GM04504 (cell line): ENCODE results near the gene PDZRN3.

ENCODE experiments used
- DNase-seq: peaks from one replicate; pipeline ENCODE4 v3.0.0-alpha.2; 2012; ENCODE audit warnings: low read depth

The PDZRN3 gene

DNA sequence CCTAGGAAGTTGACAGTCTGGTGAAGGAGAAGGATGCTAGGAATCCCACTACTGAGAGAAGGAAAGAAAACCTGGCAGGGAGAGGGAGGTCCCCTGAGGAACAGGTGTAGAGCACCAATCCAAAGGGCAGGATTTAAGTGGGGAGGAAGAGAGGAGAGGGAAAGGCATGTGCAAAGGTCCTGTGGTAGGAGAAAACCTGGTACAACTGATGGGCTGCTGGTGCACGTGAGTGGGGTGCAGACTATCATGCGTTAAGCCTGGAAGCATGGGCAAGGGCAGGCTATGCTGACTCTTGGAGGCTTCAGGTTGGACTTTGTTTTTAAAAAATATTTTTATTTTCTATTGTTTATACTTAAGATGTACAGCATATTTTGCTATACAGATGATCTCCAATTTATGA, 209.6 kb downstream of the PDZRN3 start:
- no peak for DNase-seq

DNA sequence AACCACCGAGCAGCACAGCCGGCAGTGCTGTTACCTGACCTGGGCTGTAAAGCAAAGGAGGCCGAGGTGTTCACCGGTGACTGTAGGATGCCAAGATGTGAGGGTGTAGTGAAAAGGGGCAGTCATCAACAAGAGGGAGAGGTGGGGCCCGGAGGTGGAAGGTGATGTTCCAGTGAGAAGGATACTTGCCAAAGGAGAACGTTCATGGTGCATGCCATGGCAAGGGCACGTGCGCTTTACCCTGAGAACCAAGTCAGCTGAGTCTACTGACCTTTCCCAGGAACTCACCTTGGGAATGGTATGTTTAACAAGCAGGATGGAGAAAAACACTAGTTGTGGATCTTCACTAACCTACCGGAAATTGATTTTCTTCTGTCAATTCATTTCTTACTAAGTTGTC, 211.1 kb downstream of the PDZRN3 start:
- DNase-seq = no peak

DNA sequence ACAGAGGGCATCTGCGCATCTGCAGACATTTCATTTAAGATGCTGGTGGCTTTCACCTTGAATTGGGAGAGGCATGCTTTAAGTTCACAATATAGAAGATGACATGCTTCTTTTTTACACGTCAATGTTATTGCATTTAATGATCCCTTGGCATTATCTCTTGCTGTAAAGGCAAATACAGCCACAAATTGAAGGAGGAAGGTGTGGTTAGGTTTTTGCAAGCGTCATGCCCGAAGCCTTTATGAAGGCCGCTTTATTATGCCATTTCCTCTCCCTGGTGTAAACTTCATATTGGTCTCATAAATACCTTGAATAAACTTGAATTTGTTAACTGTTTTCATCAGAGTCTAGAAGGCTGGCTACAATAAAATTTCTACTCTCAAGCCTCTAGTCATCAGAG, 212.7 kb downstream of the PDZRN3 start:
- no peak for DNase-seq

DNA sequence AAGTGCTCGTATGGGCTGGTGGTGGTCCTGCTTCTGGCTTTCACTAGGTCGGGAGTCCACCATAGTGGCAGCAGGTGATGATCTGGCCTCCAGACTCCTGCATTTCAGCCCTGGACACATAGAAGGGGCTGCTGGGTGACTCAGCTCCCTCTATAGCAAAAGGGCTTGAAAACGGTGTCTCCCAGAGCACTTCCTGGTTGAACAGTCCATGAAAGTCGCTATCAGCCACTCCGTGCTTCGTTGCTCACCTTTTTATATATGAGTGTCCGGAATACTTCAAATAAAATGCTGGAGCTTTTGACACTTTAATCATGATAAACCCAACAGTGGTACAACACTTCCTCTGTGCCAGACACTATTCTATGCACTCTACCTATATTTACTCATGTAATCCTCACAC, 213.2 kb downstream of the PDZRN3 start:
- DNase-seq = no peak

DNA sequence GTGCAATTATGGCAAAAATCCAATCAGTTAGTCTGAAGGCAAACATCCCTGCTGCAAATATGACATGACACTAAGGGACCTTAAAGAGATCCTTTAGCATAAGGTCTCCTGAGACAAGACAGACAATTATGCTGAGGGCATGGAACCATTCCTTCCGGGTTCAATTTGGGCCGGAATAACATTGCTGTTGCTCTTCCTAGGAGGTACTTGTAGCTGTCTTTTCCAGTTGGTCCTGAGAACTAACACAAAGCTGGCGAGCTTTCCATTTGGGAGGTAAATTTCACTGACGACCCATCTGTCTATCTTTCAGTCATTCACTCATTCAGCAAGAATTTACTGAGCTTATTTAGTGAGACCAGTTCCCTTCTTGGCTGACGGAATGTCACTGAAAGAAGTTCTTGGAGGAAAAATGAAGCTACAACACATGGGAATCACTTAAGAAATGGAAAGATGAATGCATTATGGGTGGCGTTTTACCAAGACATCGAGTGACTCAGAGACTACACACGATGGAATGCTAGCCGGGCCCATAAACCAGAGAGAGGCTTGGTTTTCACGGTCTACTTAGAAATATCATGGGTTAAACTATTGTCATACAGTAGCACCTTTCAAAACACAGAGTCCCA, 215.5 kb downstream of the PDZRN3 start:
- peak; percentile 94 for DNase-seq

DNA sequence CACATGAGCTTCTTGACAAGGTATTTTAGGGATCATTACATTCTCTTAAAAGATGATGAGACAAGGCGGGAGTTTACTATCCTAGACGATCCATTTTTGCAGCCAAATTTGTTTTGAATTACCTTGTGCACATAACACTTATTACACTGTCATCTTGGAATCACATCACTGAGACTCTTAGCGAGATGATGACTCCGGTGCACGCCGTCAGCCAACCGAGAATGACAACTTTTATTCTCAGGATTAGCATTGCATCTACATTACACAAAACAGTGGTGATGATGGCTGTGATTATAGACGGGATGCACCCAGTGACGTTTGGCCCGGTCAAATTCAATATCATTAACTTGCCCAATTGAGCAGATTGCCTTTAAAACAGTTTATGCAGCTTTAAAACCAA, 216.1 kb downstream of the PDZRN3 start:
- no peak for DNase-seq

DNA sequence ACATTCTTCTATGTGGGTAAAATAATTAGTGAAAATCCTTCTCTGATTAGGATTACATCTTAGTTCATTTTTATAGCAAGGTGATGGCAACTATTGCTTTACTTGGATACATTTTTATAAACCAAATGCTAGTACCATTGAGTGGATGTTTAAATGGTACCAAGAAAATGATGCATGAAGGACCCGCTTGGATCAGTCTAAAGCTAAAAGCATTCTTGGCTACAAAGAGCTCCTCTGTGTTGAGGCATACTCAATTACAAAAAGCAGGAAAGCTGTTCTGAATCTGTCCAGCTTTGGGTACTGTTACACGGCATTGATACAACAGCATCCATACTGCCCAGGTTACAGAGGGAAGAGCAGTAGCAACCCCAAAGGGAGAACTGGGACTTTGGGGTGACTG, 217.2 kb downstream of the PDZRN3 start:
- DNase-seq = no peak

DNA sequence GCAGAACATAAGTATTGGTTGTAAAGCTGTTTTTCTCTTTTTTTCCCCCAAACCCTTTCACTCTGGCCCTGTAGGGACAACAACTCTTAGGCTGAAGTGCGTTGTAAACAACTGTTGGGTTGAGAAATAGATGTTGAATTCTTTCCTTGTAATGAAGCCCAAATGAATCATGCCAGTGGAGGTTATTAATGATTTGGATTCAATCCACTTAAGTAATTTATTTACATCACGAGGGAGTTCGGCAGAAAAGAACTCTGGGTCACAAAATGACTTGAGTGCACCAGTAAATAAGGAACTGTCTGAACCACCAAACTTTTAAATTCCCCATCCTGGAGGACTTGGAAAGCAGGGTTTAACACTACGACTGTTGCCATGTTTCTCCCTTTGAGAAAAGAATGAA, 218.9 kb downstream of the PDZRN3 start:
- peak; percentile 28 for DNase-seq

DNA sequence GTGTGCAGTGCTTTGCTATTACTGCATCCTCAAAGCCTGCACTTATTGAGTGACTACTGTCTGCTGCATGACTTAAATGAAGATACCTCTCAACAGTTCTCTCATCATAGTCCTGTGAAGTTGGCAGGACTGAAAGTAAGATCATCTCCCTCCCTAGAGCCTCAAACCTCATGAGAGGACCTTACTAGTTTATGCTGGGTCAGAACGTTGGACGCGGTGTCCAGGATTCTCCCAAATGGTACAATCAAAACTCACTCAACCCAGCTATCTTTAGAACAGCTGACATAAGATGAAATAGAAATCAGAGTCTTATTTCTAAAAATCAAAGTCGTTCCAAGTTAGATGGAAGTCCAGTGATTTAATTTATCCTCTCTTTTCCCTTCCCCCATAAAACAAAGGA, 219.7 kb downstream of the PDZRN3 start:
- no peak for DNase-seq

DNA sequence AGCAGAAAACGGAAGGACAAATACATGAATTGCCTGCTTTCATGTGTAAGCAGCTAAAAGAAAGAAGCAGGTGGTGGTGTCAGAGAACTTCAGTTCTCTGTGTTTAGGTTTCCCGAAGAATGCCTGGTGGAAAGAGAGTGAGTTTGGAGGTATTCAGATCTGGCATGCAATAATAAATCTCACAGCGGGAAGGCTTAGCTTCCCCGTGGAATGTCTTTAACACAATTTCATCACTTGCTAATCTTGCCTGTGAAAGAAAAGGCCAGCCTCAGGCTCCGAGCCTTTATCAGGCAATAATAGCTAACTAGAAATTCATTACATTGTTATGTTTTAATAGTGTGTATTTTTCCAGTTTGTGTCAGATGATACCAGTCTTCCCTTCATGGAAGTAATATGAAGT, 220.3 kb downstream of the PDZRN3 start:
- no peak for DNase-seq

DNA sequence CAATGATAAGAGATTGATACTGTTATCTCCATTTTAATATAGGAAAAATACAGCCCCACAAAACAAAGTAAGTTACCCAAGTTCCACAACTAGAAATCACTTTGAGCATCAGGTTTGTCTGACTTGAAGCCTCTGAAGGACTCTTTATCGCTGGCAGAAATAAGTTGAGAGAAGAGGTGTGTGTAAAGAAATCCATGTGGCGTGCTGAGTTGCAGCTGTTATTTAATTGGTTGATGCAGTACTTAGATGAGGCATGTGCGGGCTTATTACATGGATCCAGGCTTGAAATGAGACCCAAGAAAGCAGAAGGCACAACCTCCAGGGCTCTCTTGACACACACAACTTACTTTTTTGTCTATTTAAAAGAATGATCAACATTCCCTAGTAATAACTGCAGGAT, 221.3 kb downstream of the PDZRN3 start:
- no peak for DNase-seq

DNA sequence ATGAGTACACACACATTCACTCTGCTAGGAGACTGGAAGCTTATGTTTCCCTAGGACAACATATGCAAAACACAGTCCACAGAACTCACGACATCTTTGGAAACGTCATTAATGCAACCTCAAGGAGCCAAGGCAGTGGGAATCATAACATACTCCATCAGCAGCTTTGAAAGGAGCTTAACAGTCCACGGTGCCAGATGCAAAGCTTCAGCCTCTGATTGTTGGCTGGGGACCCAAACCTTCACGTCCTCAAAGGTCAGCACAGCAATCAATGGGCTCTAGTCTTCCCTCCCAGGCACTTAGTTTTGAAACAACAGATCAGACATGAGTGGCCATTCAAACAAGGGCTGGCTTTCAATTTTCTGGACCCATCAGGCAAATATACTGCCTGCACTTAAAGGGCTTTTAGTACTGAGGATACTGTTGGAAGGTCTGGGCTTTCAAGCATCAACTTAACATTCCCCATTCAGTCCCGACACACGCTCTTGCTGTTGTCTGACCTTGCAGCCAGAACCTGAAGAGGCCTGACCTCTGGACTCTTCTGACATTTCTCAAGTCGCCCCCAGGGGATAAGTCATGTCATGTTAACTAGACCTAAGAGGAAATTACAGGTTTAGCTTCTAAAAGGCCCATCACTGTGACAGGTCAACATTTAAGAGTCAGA, 223.0 kb downstream of the PDZRN3 start:
- DNase-seq = no peak

DNA sequence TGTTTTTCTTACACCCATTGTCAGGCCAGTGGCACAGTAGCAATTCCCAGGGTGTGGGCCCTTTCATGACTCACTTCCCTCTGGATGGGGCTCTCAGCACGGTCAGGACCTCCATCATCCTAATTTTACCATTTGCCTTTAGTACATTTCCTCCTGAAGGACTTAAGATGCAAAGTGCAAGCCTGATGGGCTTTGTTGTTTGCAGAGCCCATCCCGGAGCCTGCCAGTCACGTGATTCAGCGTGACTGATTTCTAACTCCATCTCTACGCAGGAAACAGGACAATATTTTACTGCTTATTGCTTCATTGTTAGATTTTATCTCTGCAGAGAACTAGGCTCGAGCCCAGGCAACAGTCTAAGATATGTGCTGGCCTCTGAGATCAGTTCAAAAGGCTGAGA, 223.7 kb downstream of the PDZRN3 start:
- peak; percentile 35 for DNase-seq

DNA sequence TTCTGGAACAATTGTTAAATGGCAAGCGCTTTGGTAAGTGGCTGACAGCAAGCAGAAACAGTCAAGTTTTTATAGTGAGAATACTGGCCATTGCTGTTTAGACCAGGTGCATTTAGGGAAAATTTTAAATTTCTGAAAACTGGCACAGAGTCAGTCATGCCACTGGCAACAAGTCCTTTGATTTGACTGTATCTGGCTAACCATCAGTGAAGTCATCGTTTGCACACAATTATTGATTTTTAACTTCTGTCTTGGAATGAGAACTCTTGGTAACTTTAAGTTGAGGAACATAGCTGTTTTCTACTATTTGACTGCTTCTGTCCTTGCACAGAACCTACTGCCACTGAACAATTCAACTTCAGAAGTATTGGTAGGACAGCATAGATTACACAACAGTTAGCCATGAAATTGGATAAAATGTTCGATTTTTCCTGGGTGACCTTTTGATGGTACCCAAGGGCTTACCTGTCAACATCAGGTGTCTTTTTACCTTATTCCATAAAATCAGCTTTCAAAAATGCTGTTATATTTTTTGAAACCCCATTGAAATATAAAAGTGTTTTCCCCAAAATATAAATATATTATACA, 225.0 kb downstream of the PDZRN3 start:
- no peak for DNase-seq

DNA sequence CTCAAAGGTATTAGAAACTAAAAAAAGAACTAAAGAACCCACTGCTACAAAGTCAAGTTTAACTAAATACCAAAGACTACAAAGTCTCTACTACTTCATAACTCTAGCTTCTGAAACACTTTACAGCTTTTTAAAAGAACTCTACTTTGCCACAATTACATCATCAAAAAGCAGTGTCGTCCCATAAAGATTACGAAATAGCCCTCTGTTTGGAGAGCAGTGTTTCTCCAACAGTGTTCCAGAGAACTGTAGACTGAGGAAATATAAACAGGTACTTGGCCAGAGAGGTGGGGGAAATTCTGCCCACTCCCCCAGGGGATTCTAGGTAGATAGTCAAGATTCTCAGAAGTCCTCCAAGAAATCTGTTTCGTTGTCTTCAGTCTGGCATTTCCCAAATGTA, 225.6 kb downstream of the PDZRN3 start:
- no peak for DNase-seq

DNA sequence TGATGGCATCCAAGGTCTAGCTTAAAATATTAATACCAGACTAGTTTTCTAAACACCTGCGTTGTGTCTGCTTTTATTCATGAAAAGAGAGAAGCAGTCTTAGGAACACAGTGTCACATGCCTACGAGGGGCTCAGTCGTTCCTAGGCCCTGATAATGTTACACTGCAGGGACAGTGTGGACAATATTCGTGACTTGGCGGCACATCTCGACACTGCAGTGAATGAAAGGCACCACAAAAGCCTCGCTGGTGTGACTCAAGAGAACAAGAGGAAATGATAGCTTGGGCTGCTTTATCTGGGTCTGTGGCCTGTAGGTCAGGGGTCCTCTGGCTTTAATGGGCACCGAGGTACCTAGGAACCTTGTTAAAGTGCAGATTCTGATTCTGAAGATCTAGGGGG, 226.7 kb downstream of the PDZRN3 start:
- no peak for DNase-seq

DNA sequence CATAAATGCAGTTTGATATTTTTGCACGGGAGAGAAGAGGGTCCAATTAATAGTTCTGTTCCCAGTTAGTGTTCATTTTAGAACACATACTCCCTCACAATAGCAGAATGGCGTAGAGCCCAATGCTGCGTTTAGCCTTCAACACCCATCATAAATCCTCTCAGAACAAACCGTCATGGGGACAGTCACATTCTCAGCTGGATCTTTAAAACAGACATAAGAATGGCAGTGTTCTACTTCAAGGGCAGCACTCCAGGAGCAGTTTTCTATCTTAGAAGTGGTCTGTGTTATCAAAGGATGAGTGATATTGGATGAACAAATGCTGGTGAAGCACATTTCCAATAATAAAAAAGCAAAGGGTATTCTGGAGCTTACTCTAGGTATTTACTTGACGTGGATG, 230.5 kb downstream of the PDZRN3 start:
- no peak for DNase-seq

DNA sequence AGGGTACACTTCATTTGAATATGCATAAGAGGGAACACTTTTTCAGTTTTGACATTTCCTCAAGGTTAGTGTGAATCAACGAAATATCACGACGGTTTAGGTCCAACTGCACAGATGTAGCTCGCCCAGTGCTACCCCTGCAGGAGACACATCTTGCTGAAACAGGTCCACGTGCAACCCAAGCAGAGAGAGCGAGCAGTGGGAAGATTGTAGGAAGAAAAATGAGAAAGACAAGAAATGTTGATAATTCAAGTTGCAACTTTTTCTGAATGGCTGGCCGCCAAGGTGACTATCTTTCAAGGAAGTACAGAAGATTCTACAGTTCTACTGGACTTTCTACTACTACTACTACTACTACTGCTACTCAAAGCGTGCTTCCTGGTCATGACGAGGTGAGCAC, 231.7 kb downstream of the PDZRN3 start:
- DNase-seq = no peak

DNA sequence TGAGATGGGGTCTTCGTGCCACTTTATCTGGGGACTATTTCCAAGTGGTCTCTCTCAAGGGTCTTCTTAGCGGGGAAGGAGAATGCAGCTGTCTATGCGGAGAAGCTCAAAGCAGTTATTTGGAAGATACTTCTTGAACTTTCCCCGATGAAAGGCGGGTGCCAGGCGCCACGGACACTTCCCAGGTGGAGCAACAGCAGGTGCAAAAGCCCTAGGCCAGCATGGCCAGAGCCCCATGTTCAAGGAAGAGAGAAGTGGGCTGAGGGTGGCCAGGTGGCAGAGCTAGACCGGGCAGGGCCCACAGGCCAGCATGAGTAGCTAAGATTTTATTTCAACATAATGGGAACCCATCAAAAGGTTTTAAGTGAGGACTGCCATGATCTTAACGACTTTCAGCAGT, 232.8 kb downstream of the PDZRN3 start:
- no peak for DNase-seq

DNA sequence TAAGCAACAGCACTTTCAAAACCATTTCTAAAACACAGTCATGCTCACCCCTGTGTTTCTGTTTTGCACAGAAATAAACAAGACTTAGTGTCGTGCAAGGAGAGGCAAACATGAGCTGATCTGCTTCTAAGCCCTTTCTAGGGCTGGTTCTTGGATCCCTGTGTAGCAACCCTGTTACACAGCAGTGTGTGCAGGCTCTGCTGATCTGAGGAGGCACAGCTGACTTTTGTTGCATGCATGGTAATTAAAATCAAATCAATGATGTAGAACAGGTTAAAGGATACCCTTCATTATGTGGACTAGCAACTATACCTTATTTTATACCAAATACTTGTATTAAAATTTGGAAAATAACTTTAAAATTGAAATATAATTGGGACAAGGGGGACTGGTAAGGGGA, 234.8 kb downstream of the PDZRN3 start:
- DNase-seq = no peak

DNA sequence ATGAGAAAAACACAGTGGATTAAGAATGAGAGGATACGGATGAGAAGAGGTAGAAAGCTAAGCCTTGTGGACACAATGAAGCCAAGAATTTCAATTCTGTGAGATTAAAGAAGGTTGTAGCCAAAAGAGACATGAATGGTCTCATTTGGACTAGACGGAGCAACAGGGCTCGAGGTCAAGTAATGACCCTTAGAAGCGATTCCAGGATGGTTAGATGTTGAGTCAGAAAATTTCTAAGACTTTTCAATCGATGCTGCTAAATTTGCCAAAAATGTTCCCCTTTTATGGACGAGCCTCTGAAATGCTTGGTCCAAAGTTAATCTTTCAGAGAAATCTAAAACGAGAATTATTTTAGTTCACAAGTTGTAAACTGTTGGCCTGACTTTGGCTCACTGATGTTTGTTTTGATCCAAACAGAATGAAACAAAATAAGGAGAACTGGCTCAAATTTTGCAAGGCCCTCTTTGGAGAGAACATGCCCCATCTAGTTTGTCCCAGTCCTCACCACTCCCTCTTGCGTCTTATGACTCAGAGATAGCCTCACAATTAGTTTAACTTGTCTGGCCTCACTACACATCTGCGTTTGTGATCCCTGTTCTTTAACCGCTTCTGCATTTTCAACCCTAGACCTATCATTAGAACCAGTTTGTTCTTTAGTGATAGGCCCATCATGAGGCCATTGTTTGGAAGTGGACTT, 235.5 kb downstream of the PDZRN3 start:
- DNase-seq = no peak

DNA sequence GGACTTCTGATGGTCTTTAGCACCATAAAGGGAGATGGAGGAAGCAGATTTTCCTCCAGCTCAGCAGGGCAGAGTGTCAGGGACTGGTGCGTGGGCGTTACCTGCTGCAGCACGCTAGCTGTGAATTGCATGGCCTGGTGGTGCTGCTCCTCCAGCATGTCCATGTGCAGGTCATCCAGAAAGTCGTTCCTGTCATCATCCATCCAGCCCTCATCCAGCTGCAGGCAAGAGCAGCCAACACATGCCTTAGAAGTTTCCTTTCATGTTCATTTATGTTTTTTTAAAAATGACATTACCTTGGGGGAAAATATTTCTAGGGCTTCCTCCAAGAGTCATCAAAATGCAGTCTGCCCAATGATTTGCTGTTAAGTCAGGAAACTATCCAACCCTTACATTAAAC, 239.2 kb downstream of the PDZRN3 start:
- no peak for DNase-seq
